ENCODE measurements around the gene SYCP2L.

- TF ChIP-seq CTCF (IDR thresholded peaks at IDR 0.05) (no peak), POLR2A (IDR thresholded peaks at IDR 0.05) (no peak)
Measured at GRCh38 chr6:10837995-10838793, 48.7 kb upstream of the SYCP2L start, which contains the start of gene MAK.

All from testis (tissue), 2 donors.